IMR-90 (cell line): Measurements from ENCODE around the gene CLK4. TPM values are rescaled to one million over a fixed set of nuclear protein-coding genes. Genes with fewer than 3 reads are reported as not detected.

Source experiments
- ATAC-seq: fragments of 200-7000 bp; cut with Tn5 transposase; 2 replicates; pipeline ENCODE4 v1.9.1; 2020; ENCODE audit warnings: low read depth, mild to moderate bottlenecking, moderate library complexity
- BruUV-seq: library from RNA; stranded (reverse); fragments of 400-500 nt; replicated peaks from 2 replicates; lab custom pipeline; 2021; lab: Mats Ljungman, UMichigan
- CTCF ChIA-PET: fragments of 300-600 bp; formaldehyde crosslinking; extraction: SDS; loops from one replicate; lab custom pipeline; 2021; ENCODE audit warnings: antibody characterized with exemption; lab: Yijun Ruan, JAX
- POLR2A ChIA-PET: fragments of 300-600 bp; sonication (Branson Sonifier 250); formaldehyde crosslinking; loops from one replicate; lab custom pipeline; 2022; ENCODE audit warnings: antibody characterized with exemption; ENCODE audit not compliant: unreplicated experiment; lab: Charles Lee
- DNase-seq: peaks from one replicate; pipeline ENCODE4 v3.0.0; 2013
- H2AFZ ChIP-seq: replicated peaks from 2 replicates; pipeline ENCODE3; 2013; ENCODE audit warnings: low read length, mild to moderate bottlenecking; ENCODE audit not compliant: poor library complexity
- H2AK5ac ChIP-seq: 2 replicates; pipeline ENCODE4 v1.6.1; 2013; ENCODE audit warnings: low read depth, low read length, inconsistent platforms
- H2AK9ac ChIP-seq: replicated peaks from 2 replicates; pipeline ENCODE3; 2013; ENCODE audit warnings: mild to moderate bottlenecking, low read depth, low read length, moderate library complexity; ENCODE audit not compliant: poor library complexity
- H2BK120ac ChIP-seq: 2 replicates; pipeline ENCODE4 v1.6.1; 2013; ENCODE audit warnings: low read depth, low read length, inconsistent platforms
- H2BK15ac ChIP-seq: 3 replicates; pipeline ENCODE4 v1.6.1; 2013; ENCODE audit warnings: low read depth, low read length, inconsistent platforms
- H2BK20ac ChIP-seq: 2 replicates; pipeline ENCODE4 v1.6.1; 2013; ENCODE audit warnings: low read depth, mild to moderate bottlenecking, inconsistent platforms, low read length, moderate library complexity
- H2BK5ac ChIP-seq: 2 replicates; pipeline ENCODE4 v1.6.1; 2013; ENCODE audit warnings: mild to moderate bottlenecking, low read depth, low read length, inconsistent platforms; ENCODE audit not compliant: poor library complexity, severe bottlenecking
- H3K14ac ChIP-seq: replicated peaks from 2 replicates; pipeline ENCODE4 v1.6.1; 2013; ENCODE audit warnings: low read depth, low read length, inconsistent platforms
- H3K18ac ChIP-seq: 2 replicates; pipeline ENCODE4 v1.6.1; 2013; ENCODE audit warnings: low read depth, low read length, control low read depth
- H3K23ac ChIP-seq: 2 replicates; pipeline ENCODE4 v1.6.1; 2013; ENCODE audit warnings: low read depth, low read length, inconsistent platforms
- H3K27ac ChIP-seq: 2 replicates; pipeline ENCODE4 v1.5.1; 2013; ENCODE audit warnings: mild to moderate bottlenecking, control low read depth, low read length; ENCODE audit not compliant: insufficient read depth
- H3K27me3 ChIP-seq: 2 replicates; pipeline ENCODE4 v1.6.1; 2013; ENCODE audit warnings: low read length; ENCODE audit not compliant: control insufficient read depth, insufficient read depth
- H3K36me3 ChIP-seq: 2 replicates; pipeline ENCODE4 v1.6.1; 2013; ENCODE audit warnings: low read length, mixed read lengths; ENCODE audit not compliant: control insufficient read depth, insufficient read depth
- H3K4ac ChIP-seq: 2 replicates; pipeline ENCODE4 v1.6.1; 2013; ENCODE audit warnings: low read depth, low read length, inconsistent platforms
- H3K4me1 ChIP-seq: 2 replicates; pipeline ENCODE4 v1.6.1; 2013; ENCODE audit warnings: low read length, mixed read lengths; ENCODE audit not compliant: control insufficient read depth, insufficient read depth
- H3K4me2 ChIP-seq: 2 replicates; pipeline ENCODE4 v1.6.1; 2013; ENCODE audit warnings: low read depth, mild to moderate bottlenecking, control low read depth, low read length, moderate library complexity
- H3K4me3 ChIP-seq: 2 replicates; pipeline ENCODE4 v1.5.1; 2013; ENCODE audit warnings: low read depth, mild to moderate bottlenecking, control low read depth, low read length, moderate library complexity; ENCODE audit not compliant: insufficient read depth
- H3K56ac ChIP-seq: 2 replicates; pipeline ENCODE4 v1.6.1; 2013; ENCODE audit warnings: low read length, inconsistent platforms; ENCODE audit not compliant: insufficient read depth; ENCODE audit errors: extremely low read depth
- H3K79me1 ChIP-seq, 2 experiments: 2 replicates each; pipeline ENCODE4 v1.6.1; 2013; ENCODE audit warnings: low read length in 2 of 2, inconsistent platforms in 1 of 2, low read depth in 1 of 2
- H3K9ac ChIP-seq: 2 replicates; pipeline ENCODE4 v1.6.1; 2013; ENCODE audit warnings: low read depth, low read length, control low read depth
- H3K9me1 ChIP-seq: 2 replicates; pipeline ENCODE4 v1.6.1; 2013; ENCODE audit warnings: low read length, inconsistent platforms; ENCODE audit not compliant: insufficient read depth
- H3K9me3 ChIP-seq: 2 replicates; pipeline ENCODE4 v1.6.1; 2013; ENCODE audit warnings: low read length; ENCODE audit not compliant: control insufficient read depth, insufficient read depth
- H4K20me1 ChIP-seq: 2 replicates; pipeline ENCODE4 v1.6.1; 2013; ENCODE audit warnings: low read length, inconsistent platforms; ENCODE audit not compliant: insufficient read depth
- H4K5ac ChIP-seq: 2 replicates; pipeline ENCODE4 v1.6.1; 2013; ENCODE audit warnings: mild to moderate bottlenecking, low read depth, low read length, control low read depth
- H4K8ac ChIP-seq, 2 experiments: 2 replicates each; pipeline ENCODE4 v1.6.1; 2013; ENCODE audit warnings: low read depth in 2 of 2, low read length in 2 of 2, control low read depth in 1 of 2, inconsistent platforms in 1 of 2
- H4K91ac ChIP-seq: 2 replicates; pipeline ENCODE4 v1.6.1; 2013; ENCODE audit warnings: low read depth, low read length, inconsistent platforms; ENCODE audit not compliant: insufficient read depth
- BHLHE40 ChIP-seq: fragments of 150-350 bp; IDR thresholded peaks from 2 replicates; pipeline ENCODE4 v1.6.1; 2016; ENCODE audit warnings: mild to moderate bottlenecking, low read depth, low read length
- CEBPB ChIP-seq: IDR thresholded peaks from 2 replicates; pipeline ENCODE4 v1.6.1; 2012; ENCODE audit warnings: low read depth, low read length, improper control_type of control experiment
- CHD1 ChIP-seq: IDR thresholded peaks from 2 replicates; pipeline ENCODE4 v1.6.1; 2012; ENCODE audit warnings: low read depth, low read length, improper control_type of control experiment
- FOS ChIP-seq: fragments of 150-350 bp; IDR thresholded peaks from 2 replicates; pipeline ENCODE4 v1.6.1; 2016; ENCODE audit warnings: low read depth, low read length
- MAFK ChIP-seq: IDR thresholded peaks from 2 replicates; pipeline ENCODE4 v1.6.1; 2012; ENCODE audit warnings: low read depth, low read length, improper control_type of control experiment
- MAZ ChIP-seq: IDR thresholded peaks from 2 replicates; pipeline ENCODE4 v1.6.1; 2012; ENCODE audit warnings: low read depth, mild to moderate bottlenecking, low read length, improper control_type of control experiment, moderate library complexity, borderline replicate concordance
- MXI1 ChIP-seq: IDR thresholded peaks from 2 replicates; pipeline ENCODE4 v1.6.1; 2012; ENCODE audit warnings: low read depth, mild to moderate bottlenecking, low read length, moderate library complexity, borderline replicate concordance
- NFE2L2 ChIP-seq: fragments of 150-350 bp; IDR thresholded peaks from 2 replicates; pipeline ENCODE4 v1.6.1; 2016; ENCODE audit warnings: low read depth, mild to moderate bottlenecking, low read length
- POLR2A ChIP-seq: IDR thresholded peaks from 2 replicates; pipeline ENCODE4 v1.6.1; 2012; ENCODE audit warnings: mild to moderate bottlenecking, low read depth, low read length
- RAD21 ChIP-seq: IDR thresholded peaks from 2 replicates; pipeline ENCODE4 v1.6.1; 2012; ENCODE audit warnings: low read length, improper control_type of control experiment
- RCOR1 ChIP-seq: IDR thresholded peaks from 2 replicates; pipeline ENCODE4 v1.6.1; 2012; ENCODE audit warnings: mild to moderate bottlenecking, low read length, improper control_type of control experiment; ENCODE audit not compliant: insufficient replicate concordance
- WGBS, 2 experiments: methylation state at CpG; one replicate each; pipeline versions ENCODE4 v1.1.5 to v1.1.7; 2013; ENCODE audit warnings: missing lambda C conversion rate in 2 of 2; ENCODE audit not compliant: insufficient read length in 1 of 2; ENCODE audit errors: extremely low coverage in 2 of 2; 5-methylcytosine and 5-hydroxymethylcytosine counted together
- dilution Hi-C: fragments of 300-500 bp; cut with HindIII; formaldehyde crosslinking; loops from one replicate; pipeline ENCODE4 v1.14.3; 2018; ENCODE audit warnings: low sequenced_read_pairs; ENCODE audit not compliant: unreplicated experiment
- in situ Hi-C: fragments of 300-500 bp; cut with MboI; formaldehyde crosslinking; loops from 3 replicates; pipeline ENCODE4 v1.14.3; 2019; ENCODE audit warnings: low sequenced_read_pairs, inconsistent platforms, mixed read lengths
- intact Hi-C: fragments of 100-400 bp; cut with micrococcal nuclease; formaldehyde crosslinking; loops from 2 replicates; pipeline ENCODE4 v1.10.0; 2022
- polyA plus RNA-seq, 3 experiments: library from polyadenylated mRNA; depleted of rRNA; stranded (reverse); fragments of >200 nt; gene quantifications; 2 replicates each; pipeline ENCODE4 v1.2.3, GENCODE V29; 2012; ENCODE audit warnings: low replicate concordance in 1 of 3
- total RNA-seq: library from RNA; depleted of rRNA; stranded (reverse); fragments of >200 nt; gene quantifications from 2 replicates; pipeline ENCODE4 v1.2.3, GENCODE V29; 2012
- TF ChIP-seq, protein P1 (sequence below): conservative IDR thresholded peaks from 2 replicates; pipeline ENCODE4 v1.5.1; 2012; ENCODE audit warnings: mild to moderate bottlenecking, low read depth, low read length, improper control_type of control experiment
- TF ChIP-seq, protein P2 (sequence below): fragments of 150-350 bp; IDR thresholded peaks from 2 replicates; pipeline ENCODE4 v1.6.1; 2016; ENCODE audit warnings: low read depth, mild to moderate bottlenecking, low read length, moderate library complexity, borderline replicate concordance
- TF ChIP-seq, protein P3 (sequence below): fragments of 150-350 bp; IDR thresholded peaks from 2 replicates; pipeline ENCODE4 v1.6.1; 2017; ENCODE audit warnings: mild to moderate bottlenecking, antibody characterized with exemption, low read length, low read depth

CLK4 gene
- total and polyA plus RNA-seq, 2 of the 4 experiments (the other 2 are of a cell fraction), result 8.2 to 11.9 TPM

DNA sequence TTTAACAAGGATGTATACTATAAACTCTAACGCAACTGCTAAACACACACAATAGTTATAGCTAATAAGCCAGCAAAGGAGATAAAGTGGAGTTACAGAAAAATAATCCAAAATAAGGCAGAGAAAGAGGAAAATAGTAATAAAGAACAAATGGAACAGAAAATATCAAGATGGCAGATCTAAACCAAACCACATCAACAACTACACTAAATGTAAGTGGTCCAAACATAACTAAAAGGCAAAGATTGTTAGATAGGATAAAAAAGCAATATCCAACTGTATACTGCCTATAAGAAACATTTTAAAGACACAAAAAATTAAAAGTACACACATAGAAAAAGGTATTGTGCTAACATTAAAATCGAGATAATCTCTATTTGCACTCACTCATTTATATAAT is 31.1 kb downstream of the CLK4 start:
- DNase-seq (no peak), ATAC-seq (no peak)
- H2AFZ ChIP-seq, result no peak overlapping the region
- H3K14ac ChIP-seq, result no peak overlapping the region
- H3K56ac ChIP-seq, result no peak overlapping the region
- no peak overlapping the region for H3K4me2 ChIP-seq
- no peak overlapping the region for H3K9ac ChIP-seq
- H4K20me1 ChIP-seq, result no peaks in the 10 kb centered on the region
- H3K27ac ChIP-seq, result no peak overlapping the region
- no peak overlapping the region for H2BK120ac ChIP-seq
- H3K4ac ChIP-seq, result no peak overlapping the region
- intact Hi-C loops (no loop called here), in situ Hi-C loops (no loop called here), dilution Hi-C loops (no loop called here)
- H3K18ac ChIP-seq, result no peak overlapping the region
- H3K27me3 ChIP-seq, result no peaks in the 10 kb centered on the region
- ChIA-PET CTCF (no interaction called here), POLR2A (no interaction called here)
- H3K9me1 ChIP-seq, result no peaks in the 10 kb centered on the region
- no peak for TF ChIP-seq FOS
- no peak for TF ChIP-seq POLR2A
- TF ChIP-seq CEBPB, result no peak
- TF ChIP-seq, protein P1, sequence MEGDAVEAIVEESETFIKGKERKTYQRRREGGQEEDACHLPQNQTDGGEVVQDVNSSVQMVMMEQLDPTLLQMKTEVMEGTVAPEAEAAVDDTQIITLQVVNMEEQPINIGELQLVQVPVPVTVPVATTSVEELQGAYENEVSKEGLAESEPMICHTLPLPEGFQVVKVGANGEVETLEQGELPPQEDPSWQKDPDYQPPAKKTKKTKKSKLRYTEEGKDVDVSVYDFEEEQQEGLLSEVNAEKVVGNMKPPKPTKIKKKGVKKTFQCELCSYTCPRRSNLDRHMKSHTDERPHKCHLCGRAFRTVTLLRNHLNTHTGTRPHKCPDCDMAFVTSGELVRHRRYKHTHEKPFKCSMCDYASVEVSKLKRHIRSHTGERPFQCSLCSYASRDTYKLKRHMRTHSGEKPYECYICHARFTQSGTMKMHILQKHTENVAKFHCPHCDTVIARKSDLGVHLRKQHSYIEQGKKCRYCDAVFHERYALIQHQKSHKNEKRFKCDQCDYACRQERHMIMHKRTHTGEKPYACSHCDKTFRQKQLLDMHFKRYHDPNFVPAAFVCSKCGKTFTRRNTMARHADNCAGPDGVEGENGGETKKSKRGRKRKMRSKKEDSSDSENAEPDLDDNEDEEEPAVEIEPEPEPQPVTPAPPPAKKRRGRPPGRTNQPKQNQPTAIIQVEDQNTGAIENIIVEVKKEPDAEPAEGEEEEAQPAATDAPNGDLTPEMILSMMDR, result no peak
- TF ChIP-seq BHLHE40, result no peak
- no peak for TF ChIP-seq RAD21
- TF ChIP-seq RCOR1, result no peak
- TF ChIP-seq, protein P2, sequence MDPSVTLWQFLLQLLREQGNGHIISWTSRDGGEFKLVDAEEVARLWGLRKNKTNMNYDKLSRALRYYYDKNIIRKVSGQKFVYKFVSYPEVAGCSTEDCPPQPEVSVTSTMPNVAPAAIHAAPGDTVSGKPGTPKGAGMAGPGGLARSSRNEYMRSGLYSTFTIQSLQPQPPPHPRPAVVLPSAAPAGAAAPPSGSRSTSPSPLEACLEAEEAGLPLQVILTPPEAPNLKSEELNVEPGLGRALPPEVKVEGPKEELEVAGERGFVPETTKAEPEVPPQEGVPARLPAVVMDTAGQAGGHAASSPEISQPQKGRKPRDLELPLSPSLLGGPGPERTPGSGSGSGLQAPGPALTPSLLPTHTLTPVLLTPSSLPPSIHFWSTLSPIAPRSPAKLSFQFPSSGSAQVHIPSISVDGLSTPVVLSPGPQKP, result no peak
- no peak for TF ChIP-seq CHD1
- TF ChIP-seq, protein P3, sequence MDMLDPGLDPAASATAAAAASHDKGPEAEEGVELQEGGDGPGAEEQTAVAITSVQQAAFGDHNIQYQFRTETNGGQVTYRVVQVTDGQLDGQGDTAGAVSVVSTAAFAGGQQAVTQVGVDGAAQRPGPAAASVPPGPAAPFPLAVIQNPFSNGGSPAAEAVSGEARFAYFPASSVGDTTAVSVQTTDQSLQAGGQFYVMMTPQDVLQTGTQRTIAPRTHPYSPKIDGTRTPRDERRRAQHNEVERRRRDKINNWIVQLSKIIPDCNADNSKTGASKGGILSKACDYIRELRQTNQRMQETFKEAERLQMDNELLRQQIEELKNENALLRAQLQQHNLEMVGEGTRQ, result no peak
- no peak for TF ChIP-seq NFE2L2
- TF ChIP-seq MXI1, result no peak
- no peak for TF ChIP-seq MAZ
- no peak for TF ChIP-seq MAFK
- no TSS peak for BruUV-seq
- H2AK5ac ChIP-seq, result no peak overlapping the region
- no peak overlapping the region for H4K5ac ChIP-seq
- no peak overlapping the region for H2BK15ac ChIP-seq
- H2BK20ac ChIP-seq, result no peak overlapping the region
- peaks cover 5% of the 10 kb centered on the region; the same call in 1 of the 2 replicates for H3K36me3 ChIP-seq
- no peak overlapping the region for H2AK9ac ChIP-seq
- H3K23ac ChIP-seq, result no peak overlapping the region
- no peaks in the 10 kb centered on the region for H3K4me1 ChIP-seq
- 0 out of 2 replicates have a peak, but pooled peaks cover 1% of the 10 kb centered on the region for H3K9me3 ChIP-seq
- no peak overlapping the region for H4K91ac ChIP-seq
- no CpG with 5 or more reads among the region's 2 CpGs for WGBS, 2 experiments
- H2BK5ac ChIP-seq, result no peak overlapping the region
- H3K79me1 ChIP-seq, result no peaks in the 10 kb centered on the region
- H4K8ac ChIP-seq, result no peak overlapping the region
- H3K4me3 ChIP-seq, result no peak overlapping the region
